ENCODE measurements around the gene COA1.

The COA1 gene

DNA sequence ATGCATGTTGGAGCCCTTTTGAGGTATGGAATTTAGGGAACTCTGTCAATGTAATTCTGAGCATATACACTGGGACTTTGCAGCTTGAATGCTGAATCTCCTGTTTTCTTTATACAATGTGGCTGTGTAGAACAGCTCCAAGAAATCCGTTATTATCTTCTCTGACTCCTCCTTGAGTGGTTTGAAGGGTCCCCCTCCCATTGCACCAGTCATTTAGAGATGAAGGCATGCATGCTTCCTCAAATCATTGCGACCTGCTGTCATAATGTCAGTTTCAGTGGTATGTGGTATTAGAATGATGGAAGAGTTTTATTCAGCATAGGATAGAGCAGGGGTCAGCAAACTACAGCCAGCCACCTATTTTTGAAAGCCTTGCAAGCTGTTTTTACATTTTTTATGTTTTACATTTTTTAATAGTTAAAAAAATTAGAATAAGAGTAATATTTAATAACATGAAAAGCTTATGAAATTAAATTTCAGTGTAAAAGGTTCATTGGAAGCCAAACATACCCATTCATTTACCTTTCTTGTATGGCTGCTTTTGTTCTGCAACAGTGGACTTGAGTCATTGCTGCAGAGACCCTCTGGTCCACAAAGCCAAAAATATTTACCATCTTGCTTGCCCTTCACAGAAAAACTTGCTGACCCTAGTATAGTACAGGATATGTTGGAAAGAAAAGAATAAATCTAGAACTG is 138.3 kb downstream of the COA1 start:
- DNase-seq (ENCODE audit: low read depth), result no peak

DNA sequence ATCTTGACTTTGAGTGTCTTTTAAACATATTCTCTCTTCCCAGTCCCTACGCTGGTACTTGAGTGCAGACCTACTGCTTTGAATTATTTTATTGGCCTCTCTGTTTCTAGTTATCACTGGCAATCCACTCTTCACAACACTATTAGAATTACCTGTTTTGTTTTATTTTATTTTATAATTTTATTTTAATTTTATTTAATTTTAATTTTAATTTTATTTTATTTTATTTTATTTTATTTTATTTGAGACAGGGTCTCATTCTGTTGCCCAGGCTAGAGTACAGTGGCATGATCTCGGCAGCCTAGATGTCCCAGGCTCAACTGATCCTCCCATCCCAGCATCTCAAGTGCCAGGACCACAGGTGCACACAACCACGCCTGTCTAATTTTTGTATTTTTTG is 139.6 kb downstream of the COA1 start:
- no peak for DNase-seq (ENCODE audit: low read depth)

Data from stromal cell of bone marrow (primary cell).